Naive thymus-derived CD4-positive, alpha-beta T cell (primary cell): ENCODE data around the gene KMO. TPM values are rescaled to one million over a fixed set of nuclear protein-coding genes. Genes with fewer than 3 reads are reported as not detected.

Source experiments
- ATAC-seq: fragments of 150-1000 bp; cut with Tn5 transposase; 2 replicates; pipeline ENCODE4 v1.10.0; 2021; ENCODE audit warnings: mild to moderate bottlenecking, moderate library complexity
- CTCF ChIA-PET: fragments of 350-600 bp; sonication (Branson Sonifier 250); formaldehyde crosslinking; loops from one replicate; lab custom pipeline; 2021; ENCODE audit warnings: antibody characterized with exemption; lab: Charles Lee
- POLR2A ChIA-PET: fragments of 350-600 bp; sonication (Branson Sonifier 250); formaldehyde crosslinking; loops from one replicate; lab custom pipeline; 2021; ENCODE audit warnings: antibody characterized with exemption, inconsistent platforms; lab: Charles Lee
- DNase-seq, 9 donors: peaks; one replicate each; pipeline versions ENCODE4 v3.0.0 to v3.0.0-alpha.2; 2020 to 2022; ENCODE audit warnings: mixed read lengths in 1 of 9
- H3K27ac ChIP-seq: one replicate; pipeline ENCODE4 v1.7.0; 2013; ENCODE audit warnings: mild to moderate bottlenecking, low read depth, low read length, moderate library complexity
- H3K27me3 ChIP-seq, 2 donors: one replicate each; pipeline ENCODE4 v1.7.0; 2013; ENCODE audit warnings: low read length in 2 of 2, mild to moderate bottlenecking in 2 of 2, moderate library complexity in 2 of 2; ENCODE audit not compliant: control insufficient read depth in 2 of 2, insufficient read depth in 2 of 2
- H3K36me3 ChIP-seq, 3 experiments: 1 replicate in 2 of 3; 2 replicates in 1 of 3; pipeline ENCODE4 v1.7.0; 2013; ENCODE audit warnings: low read length in 3 of 3, mild to moderate bottlenecking in 3 of 3, moderate library complexity in 1 of 3; ENCODE audit not compliant: insufficient read depth in 3 of 3, control insufficient read depth in 2 of 3
- H3K4me1 ChIP-seq, 2 donors: one replicate each; pipeline ENCODE4 v1.7.0; 2013; ENCODE audit warnings: low read length in 2 of 2, mild to moderate bottlenecking in 2 of 2, moderate library complexity in 1 of 2; ENCODE audit not compliant: control insufficient read depth in 2 of 2, insufficient read depth in 2 of 2
- H3K4me3 ChIP-seq: 2 replicates; pipeline ENCODE4 v1.7.0; 2013; ENCODE audit warnings: mild to moderate bottlenecking, low read length
- H3K9me3 ChIP-seq, 3 experiments: 1 replicate in 2 of 3; 2 replicates in 1 of 3; pipeline ENCODE4 v1.7.0; 2013; ENCODE audit warnings: low read length in 3 of 3; ENCODE audit not compliant: control insufficient read depth in 2 of 3
- H3K27ac Mint-ChIP-seq, 9 donors: one replicate each; pipeline ENCODE4 v1.8.0; 2020 to 2022; ENCODE audit warnings: mixed read lengths in 9 of 9, mild to moderate bottlenecking in 8 of 9, moderate library complexity in 5 of 9, inconsistent platforms in 2 of 9
- H3K27me3 Mint-ChIP-seq, 5 donors: one replicate each; pipeline ENCODE4 v1.8.0; 2021 to 2022; ENCODE audit warnings: mixed read lengths in 5 of 5, mild to moderate bottlenecking in 1 of 5
- H3K36me3 Mint-ChIP-seq, 5 donors: one replicate each; pipeline ENCODE4 v1.8.0; 2020 to 2022; ENCODE audit warnings: mixed read lengths in 5 of 5, mild to moderate bottlenecking in 3 of 5, inconsistent platforms in 1 of 5
- H3K4me1 Mint-ChIP-seq, 7 donors: one replicate each; pipeline ENCODE4 v1.8.0; 2020 to 2022; ENCODE audit warnings: mixed read lengths in 7 of 7, mild to moderate bottlenecking in 3 of 7, inconsistent platforms in 1 of 7
- H3K4me3 Mint-ChIP-seq, 10 donors: one replicate each; pipeline ENCODE4 v1.8.0; 2020 to 2022; ENCODE audit warnings: mild to moderate bottlenecking in 10 of 10, mixed read lengths in 10 of 10, moderate library complexity in 6 of 10, inconsistent platforms in 2 of 10
- H3K9me3 Mint-ChIP-seq, 11 donors: one replicate each; pipeline ENCODE4 v1.8.0; 2020 to 2022; ENCODE audit warnings: mixed read lengths in 11 of 11, mild to moderate bottlenecking in 4 of 11, inconsistent platforms in 1 of 11, moderate library complexity in 1 of 11
- intact Hi-C, 2 donors: fragments of 100-400 bp; cut with micrococcal nuclease; formaldehyde crosslinking; loops; one replicate each; pipeline ENCODE4 v1.15.1; 2023
- polyA plus RNA-seq, 2 donors: library from polyadenylated mRNA; unstranded; fragments of 300-500 nt; fragmentation: Illumina TruSeq; gene quantifications; one replicate each; pipeline ENCODE4 v1.2.3, GENCODE V29; 2021
- total RNA-seq, 6 experiments: library from RNA in 5 of 6; stranded (reverse) in 5 of 6; gene quantifications; 1 replicate in 5 of 6; 2 replicates in 1 of 6; pipeline ENCODE4 v1.2.3 and lab custom pipeline; 2021 to 2026

Gene KMO
- total and polyA plus RNA-seq, 7 experiments from 2014 or later: 0.51 to 3.3 (median 0.82) TPM; not detected in 3

- Histone ChIP-seq H3K36me3 (no peaks in the 10 kb centered on the region), H3K27ac (no peak overlapping the region), H3K4me1 (no peaks in the 10 kb centered on the region), H3K9me3 (no peaks in the 10 kb centered on the region), H3K27me3 (no peaks in the 10 kb centered on the region), H3K4me3 (no peak overlapping the region)
- Mint-ChIP-seq H3K4me1 (peaks cover 0 to 2% (median 0%) of the 10 kb centered on the region in 7 donors), H3K27me3 (peaks cover 14 to 52% (median 36%) of the 10 kb centered on the region in 5 donors), H3K9me3 (peaks cover 3 to 45% (median 23%) of the 10 kb centered on the region in 11 donors), H3K36me3 (peaks cover 0 to 12% (median 7%) of the 10 kb centered on the region in 5 donors), H3K4me3 (no peak overlapping the region), H3K27ac (no peak overlapping the region)
- ChIA-PET POLR2A (no interaction called here), CTCF (interaction anchor here (0.8 kb wide), 1 partner anchor 88 kb away, joined by 3 read pairs; no protein-coding TSS in a partner anchor)
- DNase-seq (no peak), ATAC-seq (no peak)
- intact Hi-C loops: no loop called here
Measured at GRCh38 chr1:241574154-241574553, 42.0 kb downstream of the KMO start.

DNA sequence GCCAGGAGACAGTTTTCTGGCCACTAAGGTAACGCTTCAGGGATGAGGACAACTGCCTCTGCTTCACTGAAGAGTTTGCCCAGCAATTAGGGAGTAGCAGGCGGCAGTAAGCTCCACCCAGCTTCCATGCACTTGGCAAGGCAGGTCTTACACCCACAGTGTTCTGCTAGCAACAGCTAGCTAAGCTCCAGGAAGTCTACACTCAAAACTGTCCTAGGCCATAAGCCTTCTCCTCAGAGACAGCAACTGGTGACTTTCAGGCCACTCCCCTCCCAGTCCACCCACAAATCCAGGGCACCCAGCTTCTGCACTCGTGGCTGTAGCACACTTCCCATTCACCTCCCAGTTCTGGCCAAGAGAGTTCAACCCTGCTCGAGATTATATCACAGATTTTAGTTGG lies 47.3 kb downstream of the KMO start:
- no peaks in the 10 kb centered on the region for H3K36me3 ChIP-seq
- no peak overlapping the region for H3K27ac ChIP-seq
- H3K9me3 Mint-ChIP-seq: peaks cover 3 to 61% (median 24%) of the 10 kb centered on the region in 11 donors
- CTCF ChIA-PET: no interaction called here
- no peak overlapping the region for H3K4me3 ChIP-seq
- H3K9me3 ChIP-seq: no peaks in the 10 kb centered on the region
- peaks cover 0 to 6% (median 0%) of the 10 kb centered on the region in 7 donors for H3K4me1 Mint-ChIP-seq
- DNase-seq: no peak
- H3K27me3 ChIP-seq: no peaks in the 10 kb centered on the region
- H3K27ac Mint-ChIP-seq: no peak overlapping the region
- peaks cover 18 to 43% (median 33%) of the 10 kb centered on the region in 5 donors for H3K27me3 Mint-ChIP-seq
- no peak for ATAC-seq
- POLR2A ChIA-PET: no interaction called here
- H3K36me3 Mint-ChIP-seq: peaks cover 0 to 20% (median 9%) of the 10 kb centered on the region in 5 donors
- intact Hi-C loops: no loop called here
- H3K4me1 ChIP-seq: no peaks in the 10 kb centered on the region
- H3K4me3 Mint-ChIP-seq: no peak overlapping the region

DNA sequence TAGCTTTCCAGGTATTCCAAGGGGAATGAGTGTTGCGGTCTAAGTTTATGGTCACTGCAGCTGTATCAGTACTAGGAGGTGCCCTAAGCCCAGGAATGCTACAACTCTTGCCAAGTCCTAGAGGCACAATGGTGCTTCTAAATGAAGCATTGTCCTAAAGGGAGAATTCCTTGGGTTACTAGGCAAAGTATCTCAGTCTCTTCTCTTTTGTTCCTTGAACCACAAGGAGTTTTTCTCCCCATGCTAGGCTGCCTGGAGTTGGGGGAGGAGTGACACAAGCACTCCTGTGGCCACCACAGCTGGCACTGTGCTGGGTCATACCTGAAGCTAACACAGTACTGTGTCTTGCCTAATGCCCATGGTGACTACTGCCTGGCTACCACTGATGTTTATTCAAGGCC lies 50.7 kb downstream of the KMO start:
- no peaks in the 10 kb centered on the region for H3K36me3 ChIP-seq
- ATAC-seq: no peak
- peaks cover 0 to 14% (median 9%) of the 10 kb centered on the region in 5 donors for H3K36me3 Mint-ChIP-seq
- H3K27ac Mint-ChIP-seq: no peak overlapping the region
- no peak overlapping the region for H3K4me3 Mint-ChIP-seq
- no peaks in the 10 kb centered on the region for H3K9me3 ChIP-seq
- no peak for DNase-seq
- peaks cover 0 to 20% (median 9%) of the 10 kb centered on the region in 5 donors for H3K27me3 Mint-ChIP-seq
- peaks cover 0 to 3% (median 0%) of the 10 kb centered on the region in 7 donors for H3K4me1 Mint-ChIP-seq
- H3K27me3 ChIP-seq: no peaks in the 10 kb centered on the region
- intact Hi-C loops: no loop called here
- H3K4me1 ChIP-seq: no peaks in the 10 kb centered on the region
- no peak overlapping the region for H3K4me3 ChIP-seq
- ChIA-PET CTCF (no interaction called here), POLR2A (no interaction called here)
- peaks cover 0 to 27% (median 3%) of the 10 kb centered on the region in 11 donors for H3K9me3 Mint-ChIP-seq
- H3K27ac ChIP-seq: no peak overlapping the region

GRCh38 chr1:241586905-241587512 lies 54.8 kb downstream of the KMO start:
- ChIA-PET POLR2A (no interaction called here), CTCF (no interaction called here)
- no peak for ATAC-seq
- Mint-ChIP-seq H3K9me3 (peaks cover 0 to 11% (median 0%) of the 10 kb centered on the region in 11 donors), H3K4me1 (peaks cover 0 to 1% (median 0%) of the 10 kb centered on the region in 7 donors), H3K27me3 (peaks cover 0 to 4% (median 3%) of the 10 kb centered on the region in 5 donors), H3K27ac (no peak overlapping the region), H3K36me3 (peaks cover 0 to 12% (median 4%) of the 10 kb centered on the region in 5 donors), H3K4me3 (no peak overlapping the region)
- H3K4me3 ChIP-seq: no peak overlapping the region
- H3K27ac ChIP-seq: no peak overlapping the region
- intact Hi-C loops: no loop called here
- no peaks in the 10 kb centered on the region for H3K27me3 ChIP-seq
- no peaks in the 10 kb centered on the region for H3K4me1 ChIP-seq
- H3K36me3 ChIP-seq: no peaks in the 10 kb centered on the region
- no peaks in the 10 kb centered on the region for H3K9me3 ChIP-seq
- DNase-seq: no peak

DNA sequence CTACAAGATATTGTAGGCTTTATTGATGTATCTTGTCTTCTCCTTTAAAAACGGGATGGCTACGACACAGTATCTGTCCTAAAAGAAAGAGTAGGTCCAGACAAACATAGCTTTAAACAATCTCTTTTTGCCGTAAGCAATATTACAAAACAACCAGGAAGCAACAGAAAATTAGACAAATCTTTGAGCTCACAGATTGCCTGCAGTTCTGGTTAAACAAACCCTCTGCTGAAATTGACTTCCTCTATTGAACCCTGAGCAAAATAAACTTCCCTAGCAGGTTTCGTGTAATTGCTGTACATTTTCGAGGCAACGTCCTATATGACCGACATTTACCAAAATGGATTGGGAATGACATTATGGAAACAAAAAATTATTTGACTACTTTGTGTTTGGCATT lies 57.3 kb downstream of the KMO start:
- CTCF ChIA-PET: no interaction called here
- Histone ChIP-seq H3K9me3 (no peaks in the 10 kb centered on the region), H3K4me1 (no peaks in the 10 kb centered on the region), H3K4me3 (no peak overlapping the region), H3K36me3 (no peaks in the 10 kb centered on the region), H3K27ac (no peak overlapping the region), H3K27me3 (no peaks in the 10 kb centered on the region)
- Mint-ChIP-seq H3K9me3 (no peaks in the 10 kb centered on the region), H3K36me3 (peaks cover 0 to 7% (median 2%) of the 10 kb centered on the region in 5 donors), H3K27ac (no peak overlapping the region), H3K27me3 (no peaks in the 10 kb centered on the region), H3K4me1 (peaks cover 0 to 10% (median 0%) of the 10 kb centered on the region in 7 donors), H3K4me3 (no peak overlapping the region)
- intact Hi-C loops: no loop called here
- no peak for DNase-seq
- POLR2A ChIA-PET: no interaction called here
- ATAC-seq: no peak

GRCh38 chr1:241590719-241591118 lies 58.5 kb downstream of the KMO start:
- H3K4me1 ChIP-seq: no peaks in the 10 kb centered on the region
- no peak overlapping the region for H3K4me3 ChIP-seq
- H3K36me3 ChIP-seq: no peaks in the 10 kb centered on the region
- Mint-ChIP-seq H3K27ac (no peak overlapping the region), H3K36me3 (peaks cover 0 to 14% (median 3%) of the 10 kb centered on the region in 5 donors), H3K4me3 (no peak overlapping the region), H3K4me1 (peaks cover 0 to 10% (median 0%) of the 10 kb centered on the region in 7 donors), H3K9me3 (no peaks in the 10 kb centered on the region), H3K27me3 (no peaks in the 10 kb centered on the region)
- no peak overlapping the region for H3K27ac ChIP-seq
- CTCF ChIA-PET: no interaction called here
- H3K9me3 ChIP-seq: no peaks in the 10 kb centered on the region
- H3K27me3 ChIP-seq: no peaks in the 10 kb centered on the region
- POLR2A ChIA-PET: no interaction called here
- ATAC-seq (no peak), DNase-seq (no peak)
- intact Hi-C loops: no loop called here

DNA sequence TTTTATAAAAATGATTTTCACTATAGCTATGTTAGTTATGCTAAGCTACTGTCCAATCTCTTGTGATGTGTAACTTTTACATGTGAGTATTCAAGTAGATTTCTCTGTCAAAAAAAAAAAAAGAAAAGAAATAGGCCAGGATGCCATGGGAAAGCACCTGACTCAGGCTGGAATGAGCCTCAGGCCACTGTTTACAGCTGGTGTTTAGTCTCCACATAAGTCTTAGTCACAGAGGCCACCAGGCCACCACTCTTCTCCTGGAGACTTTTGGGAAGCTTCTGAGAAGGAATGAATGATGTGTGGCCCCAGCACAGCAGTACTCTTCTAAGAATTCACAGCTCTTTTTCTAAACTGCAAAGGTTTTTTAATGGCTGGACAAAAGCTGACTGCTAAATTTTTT lies 59.1 kb downstream of the KMO start:
- H3K36me3 ChIP-seq: no peaks in the 10 kb centered on the region
- H3K9me3 Mint-ChIP-seq: no peaks in the 10 kb centered on the region
- H3K27ac ChIP-seq: no peak overlapping the region
- CTCF ChIA-PET: no interaction called here
- DNase-seq: no peak
- H3K27me3 Mint-ChIP-seq: no peaks in the 10 kb centered on the region
- peaks cover 0 to 10% (median 0%) of the 10 kb centered on the region in 7 donors for H3K4me1 Mint-ChIP-seq
- H3K27ac Mint-ChIP-seq: no peak overlapping the region
- H3K36me3 Mint-ChIP-seq: peaks cover 0 to 14% (median 3%) of the 10 kb centered on the region in 5 donors
- H3K4me1 ChIP-seq: no peaks in the 10 kb centered on the region
- no peak overlapping the region for H3K4me3 ChIP-seq
- H3K9me3 ChIP-seq: no peaks in the 10 kb centered on the region
- no peak overlapping the region for H3K4me3 Mint-ChIP-seq
- ATAC-seq: peak; percentile 42
- POLR2A ChIA-PET: interaction anchor here (0.5 kb wide), 1 partner anchor 1080 kb away, joined by 3 read pairs; no protein-coding TSS in a partner anchor
- H3K27me3 ChIP-seq: no peaks in the 10 kb centered on the region
- intact Hi-C loops: no loop called here
